IMR-90 (cell line): ENCODE results near the gene SNRNP25. TPM values are rescaled to one million over a fixed set of nuclear protein-coding genes. Genes with fewer than 3 reads are reported as not detected.

Experiments used
- ATAC-seq: fragments of 200-7000 bp; cut with Tn5 transposase; 2 replicates; pipeline ENCODE4 v1.9.1; 2020; ENCODE audit warnings: low read depth, mild to moderate bottlenecking, moderate library complexity
- BruUV-seq: library from RNA; stranded (reverse); fragments of 400-500 nt; replicated peaks from 2 replicates; lab custom pipeline; 2021; lab: Mats Ljungman, UMichigan
- CTCF ChIA-PET: fragments of 300-600 bp; formaldehyde crosslinking; extraction: SDS; loops from one replicate; lab custom pipeline; 2021; ENCODE audit warnings: antibody characterized with exemption; lab: Yijun Ruan, JAX
- POLR2A ChIA-PET: fragments of 300-600 bp; sonication (Branson Sonifier 250); formaldehyde crosslinking; loops from one replicate; lab custom pipeline; 2022; ENCODE audit warnings: antibody characterized with exemption; ENCODE audit not compliant: unreplicated experiment; lab: Charles Lee
- DNase-seq: peaks from one replicate; pipeline ENCODE4 v3.0.0; 2013
- H2AFZ ChIP-seq: replicated peaks from 2 replicates; pipeline ENCODE3; 2013; ENCODE audit warnings: low read length, mild to moderate bottlenecking; ENCODE audit not compliant: poor library complexity
- H2AK5ac ChIP-seq: 2 replicates; pipeline ENCODE4 v1.6.1; 2013; ENCODE audit warnings: low read depth, low read length, inconsistent platforms
- H2AK9ac ChIP-seq: replicated peaks from 2 replicates; pipeline ENCODE3; 2013; ENCODE audit warnings: mild to moderate bottlenecking, low read depth, low read length, moderate library complexity; ENCODE audit not compliant: poor library complexity
- H2BK120ac ChIP-seq: 2 replicates; pipeline ENCODE4 v1.6.1; 2013; ENCODE audit warnings: low read depth, low read length, inconsistent platforms
- H2BK15ac ChIP-seq: 3 replicates; pipeline ENCODE4 v1.6.1; 2013; ENCODE audit warnings: low read depth, low read length, inconsistent platforms
- H2BK20ac ChIP-seq: 2 replicates; pipeline ENCODE4 v1.6.1; 2013; ENCODE audit warnings: low read depth, mild to moderate bottlenecking, inconsistent platforms, low read length, moderate library complexity
- H2BK5ac ChIP-seq: 2 replicates; pipeline ENCODE4 v1.6.1; 2013; ENCODE audit warnings: mild to moderate bottlenecking, low read depth, low read length, inconsistent platforms; ENCODE audit not compliant: poor library complexity, severe bottlenecking
- H3K14ac ChIP-seq: replicated peaks from 2 replicates; pipeline ENCODE4 v1.6.1; 2013; ENCODE audit warnings: low read depth, low read length, inconsistent platforms
- H3K18ac ChIP-seq: 2 replicates; pipeline ENCODE4 v1.6.1; 2013; ENCODE audit warnings: low read depth, low read length, control low read depth
- H3K23ac ChIP-seq: 2 replicates; pipeline ENCODE4 v1.6.1; 2013; ENCODE audit warnings: low read depth, low read length, inconsistent platforms
- H3K27ac ChIP-seq: 2 replicates; pipeline ENCODE4 v1.5.1; 2013; ENCODE audit warnings: mild to moderate bottlenecking, control low read depth, low read length; ENCODE audit not compliant: insufficient read depth
- H3K27me3 ChIP-seq: 2 replicates; pipeline ENCODE4 v1.6.1; 2013; ENCODE audit warnings: low read length; ENCODE audit not compliant: control insufficient read depth, insufficient read depth
- H3K36me3 ChIP-seq: 2 replicates; pipeline ENCODE4 v1.6.1; 2013; ENCODE audit warnings: low read length, mixed read lengths; ENCODE audit not compliant: control insufficient read depth, insufficient read depth
- H3K4ac ChIP-seq: 2 replicates; pipeline ENCODE4 v1.6.1; 2013; ENCODE audit warnings: low read depth, low read length, inconsistent platforms
- H3K4me1 ChIP-seq: 2 replicates; pipeline ENCODE4 v1.6.1; 2013; ENCODE audit warnings: low read length, mixed read lengths; ENCODE audit not compliant: control insufficient read depth, insufficient read depth
- H3K4me2 ChIP-seq: 2 replicates; pipeline ENCODE4 v1.6.1; 2013; ENCODE audit warnings: low read depth, mild to moderate bottlenecking, control low read depth, low read length, moderate library complexity
- H3K4me3 ChIP-seq: 2 replicates; pipeline ENCODE4 v1.5.1; 2013; ENCODE audit warnings: low read depth, mild to moderate bottlenecking, control low read depth, low read length, moderate library complexity; ENCODE audit not compliant: insufficient read depth
- H3K56ac ChIP-seq: 2 replicates; pipeline ENCODE4 v1.6.1; 2013; ENCODE audit warnings: low read length, inconsistent platforms; ENCODE audit not compliant: insufficient read depth; ENCODE audit errors: extremely low read depth
- H3K79me1 ChIP-seq, 2 experiments: 2 replicates each; pipeline ENCODE4 v1.6.1; 2013; ENCODE audit warnings: low read length in 2 of 2, inconsistent platforms in 1 of 2, low read depth in 1 of 2
- H3K9ac ChIP-seq: 2 replicates; pipeline ENCODE4 v1.6.1; 2013; ENCODE audit warnings: low read depth, low read length, control low read depth
- H3K9me1 ChIP-seq: 2 replicates; pipeline ENCODE4 v1.6.1; 2013; ENCODE audit warnings: low read length, inconsistent platforms; ENCODE audit not compliant: insufficient read depth
- H3K9me3 ChIP-seq: 2 replicates; pipeline ENCODE4 v1.6.1; 2013; ENCODE audit warnings: low read length; ENCODE audit not compliant: control insufficient read depth, insufficient read depth
- H4K20me1 ChIP-seq: 2 replicates; pipeline ENCODE4 v1.6.1; 2013; ENCODE audit warnings: low read length, inconsistent platforms; ENCODE audit not compliant: insufficient read depth
- H4K5ac ChIP-seq: 2 replicates; pipeline ENCODE4 v1.6.1; 2013; ENCODE audit warnings: mild to moderate bottlenecking, low read depth, low read length, control low read depth
- H4K8ac ChIP-seq, 2 experiments: 2 replicates each; pipeline ENCODE4 v1.6.1; 2013; ENCODE audit warnings: low read depth in 2 of 2, low read length in 2 of 2, control low read depth in 1 of 2, inconsistent platforms in 1 of 2
- H4K91ac ChIP-seq: 2 replicates; pipeline ENCODE4 v1.6.1; 2013; ENCODE audit warnings: low read depth, low read length, inconsistent platforms; ENCODE audit not compliant: insufficient read depth
- CEBPB ChIP-seq: IDR thresholded peaks from 2 replicates; pipeline ENCODE4 v1.6.1; 2012; ENCODE audit warnings: low read depth, low read length, improper control_type of control experiment
- CHD1 ChIP-seq: IDR thresholded peaks from 2 replicates; pipeline ENCODE4 v1.6.1; 2012; ENCODE audit warnings: low read depth, low read length, improper control_type of control experiment
- USF2 ChIP-seq: fragments of 150-350 bp; IDR thresholded peaks from 2 replicates; pipeline ENCODE4 v1.6.1; 2017; ENCODE audit warnings: mild to moderate bottlenecking, antibody characterized with exemption, low read length, low read depth
- WGBS, 2 experiments: methylation state at CpG; one replicate each; pipeline versions ENCODE4 v1.1.5 to v1.1.7; 2013; ENCODE audit warnings: missing lambda C conversion rate in 2 of 2; ENCODE audit not compliant: insufficient read length in 1 of 2; ENCODE audit errors: extremely low coverage in 2 of 2; 5-methylcytosine and 5-hydroxymethylcytosine counted together
- dilution Hi-C: fragments of 300-500 bp; cut with HindIII; formaldehyde crosslinking; loops from one replicate; pipeline ENCODE4 v1.14.3; 2018; ENCODE audit warnings: low sequenced_read_pairs; ENCODE audit not compliant: unreplicated experiment
- in situ Hi-C: fragments of 300-500 bp; cut with MboI; formaldehyde crosslinking; loops from 3 replicates; pipeline ENCODE4 v1.14.3; 2019; ENCODE audit warnings: low sequenced_read_pairs, inconsistent platforms, mixed read lengths
- intact Hi-C: fragments of 100-400 bp; cut with micrococcal nuclease; formaldehyde crosslinking; loops from 2 replicates; pipeline ENCODE4 v1.10.0; 2022
- polyA plus RNA-seq, 3 experiments: library from polyadenylated mRNA; depleted of rRNA; stranded (reverse); fragments of >200 nt; gene quantifications; 2 replicates each; pipeline ENCODE4 v1.2.3, GENCODE V29; 2012; ENCODE audit warnings: low replicate concordance in 1 of 3
- total RNA-seq: library from RNA; depleted of rRNA; stranded (reverse); fragments of >200 nt; gene quantifications from 2 replicates; pipeline ENCODE4 v1.2.3, GENCODE V29; 2012

SNRNP25 gene
- total and polyA plus RNA-seq, 2 of the 4 experiments (the other 2 are of a cell fraction) = 67.2 to 88.0 TPM

DNA sequence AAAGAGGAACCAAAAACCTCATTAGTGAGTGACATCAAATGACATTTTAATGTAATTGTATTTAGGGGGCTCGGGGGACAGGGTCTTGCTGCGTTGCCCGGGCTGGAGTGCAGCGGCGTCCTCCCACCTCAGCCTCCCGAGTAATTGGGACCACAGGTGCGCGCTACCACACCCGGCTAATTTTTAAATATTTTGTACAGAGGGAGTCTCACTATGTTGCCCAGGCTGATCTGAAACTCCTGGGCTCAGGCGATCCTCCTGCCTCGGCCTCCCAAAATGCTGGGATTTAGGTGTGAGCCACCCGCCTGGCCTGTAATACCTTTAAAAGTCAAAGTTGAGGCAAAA is 581 bp downstream of the SNRNP25 start:
- H3K18ac ChIP-seq = no peak overlapping the region
- TF ChIP-seq CHD1 = no peak
- TF ChIP-seq CEBPB = no peak
- no peak for TF ChIP-seq USF2
- H3K23ac ChIP-seq = no peak overlapping the region
- H3K9ac ChIP-seq = peak overlapping the region; percentile 87
- ATAC-seq (no peak), DNase-seq (no peak)
- H2BK5ac ChIP-seq = no peak overlapping the region
- H3K27me3 ChIP-seq = no peaks in the 10 kb centered on the region
- CTCF ChIA-PET = no interaction called here
- in situ Hi-C loops = no loop called here
- no peak overlapping the region for H4K91ac ChIP-seq
- H2AK9ac ChIP-seq = peak overlapping the region; percentile 43
- 88% methylated on average over 3 of the region's 12 CpGs; no CpG with 5 or more reads in 1 of the 2 experiments for WGBS, 2 experiments
- peaks cover 45% of the 10 kb centered on the region for H3K36me3 ChIP-seq
- peaks cover 18 to 66% of the 10 kb centered on the region in 2 experiments for H3K79me1 ChIP-seq
- H3K4me3 ChIP-seq = peak overlapping the region; percentile 93
- no peak overlapping the region for H3K14ac ChIP-seq
- H2AFZ ChIP-seq = peak overlapping the region; percentile 100
- H2BK120ac ChIP-seq = no peak overlapping the region
- no peaks in the 10 kb centered on the region for H3K9me3 ChIP-seq
- H4K8ac ChIP-seq = peak overlapping the region in 1 of 2 experiments; percentile 86; a peak in 1 of 4 replicates
- intact Hi-C loops = no loop called here
- H3K4me1 ChIP-seq = peaks cover 2% of the 10 kb centered on the region; the same call in 1 of the 2 replicates
- no peak overlapping the region for H3K4ac ChIP-seq
- no TSS peak for BruUV-seq
- H2BK20ac ChIP-seq = no peak overlapping the region
- dilution Hi-C loops = no loop called here
- no peak overlapping the region for H4K5ac ChIP-seq
- 0 out of 2 replicates have a peak, but pooled peaks cover 5% of the 10 kb centered on the region for H3K9me1 ChIP-seq
- peak overlapping the region; percentile 75 for H3K4me2 ChIP-seq
- H3K27ac ChIP-seq = peak overlapping the region; percentile 79
- POLR2A ChIA-PET = no interaction called here
- H2AK5ac ChIP-seq = no peak overlapping the region
- no peak overlapping the region for H3K56ac ChIP-seq
- peaks cover 37% of the 10 kb centered on the region for H4K20me1 ChIP-seq
- no peak overlapping the region for H2BK15ac ChIP-seq
